ELF-1 (cell line): ENCODE data around the gene RFPL4A.

Experiments
- DNase-seq: peaks from one replicate; pipeline ENCODE4 v3.0.0-alpha.2; 2016; ENCODE audit warnings: low read depth, low spot score

The RFPL4A gene

DNA sequence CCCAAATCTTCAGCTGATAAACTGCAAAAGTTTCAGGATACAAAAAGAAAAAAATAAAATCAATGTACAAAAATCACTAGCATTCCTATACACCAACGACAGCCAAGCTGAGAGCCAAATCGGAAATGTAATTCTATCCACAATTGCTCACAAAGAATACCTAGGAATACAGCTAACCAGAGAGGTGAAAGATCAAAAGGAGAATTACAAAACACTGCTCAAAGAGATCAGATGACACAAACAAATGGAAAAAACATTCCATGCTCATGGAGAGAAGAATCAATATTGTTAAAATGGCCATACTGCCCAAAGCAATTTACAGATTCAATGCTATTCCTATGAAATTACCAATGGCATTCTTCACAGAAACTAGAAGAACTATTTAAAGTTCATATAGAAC is 43.4 kb downstream of the RFPL4A start:
- DNase-seq: no peak

DNA sequence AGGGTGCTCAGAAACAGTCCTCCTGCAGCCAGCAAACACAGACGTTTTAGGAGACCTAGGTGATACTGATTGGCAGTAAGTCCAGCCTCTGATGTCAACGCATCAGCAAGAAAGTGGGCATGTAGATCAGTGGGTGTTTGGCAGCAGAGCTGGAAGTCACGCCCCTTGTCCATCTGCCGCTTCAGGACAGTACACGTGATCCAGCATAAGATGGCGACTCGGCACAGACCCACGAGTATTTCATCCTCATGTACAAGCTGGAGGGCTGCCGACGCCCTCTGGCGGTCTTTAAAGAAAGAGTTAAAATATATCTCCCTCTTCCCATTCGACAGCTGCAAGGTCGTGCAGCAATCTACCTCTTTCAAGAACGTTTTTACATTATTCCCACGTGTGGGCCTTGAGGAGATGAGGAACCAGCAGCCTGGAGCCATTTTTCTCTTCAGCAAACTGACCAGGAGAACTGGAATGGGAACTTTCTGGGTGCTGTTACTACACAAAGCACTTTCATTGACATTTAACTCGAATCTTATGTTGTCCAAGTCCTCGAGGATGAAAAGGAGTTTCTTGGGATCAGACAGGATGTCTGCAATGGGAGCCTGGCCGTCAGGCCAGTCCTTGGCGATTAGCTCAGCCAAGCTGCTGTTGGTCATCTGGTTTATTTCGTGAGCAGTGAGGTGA is 50.6 kb downstream of the RFPL4A start:
- peak; percentile 79 for DNase-seq

DNA sequence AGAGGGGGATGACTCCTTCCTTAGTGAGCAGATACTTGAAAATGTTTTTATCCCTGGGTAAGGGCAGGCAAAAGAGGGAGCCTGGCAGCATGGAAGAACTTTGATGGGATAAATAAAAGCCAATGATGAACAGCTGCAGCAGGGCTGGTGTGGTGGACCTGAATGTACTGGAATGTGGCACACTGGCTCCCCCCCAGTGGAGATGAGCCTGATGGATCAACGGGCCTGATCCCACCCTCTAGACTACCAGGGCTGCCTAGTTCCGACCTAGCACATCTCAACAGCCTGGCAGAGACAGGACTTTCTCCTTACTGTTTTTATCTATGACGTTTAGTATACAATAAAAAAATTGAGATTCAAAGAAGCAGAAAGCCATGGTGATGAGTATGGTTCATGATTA is 52.4 kb downstream of the RFPL4A start:
- no peak for DNase-seq

DNA sequence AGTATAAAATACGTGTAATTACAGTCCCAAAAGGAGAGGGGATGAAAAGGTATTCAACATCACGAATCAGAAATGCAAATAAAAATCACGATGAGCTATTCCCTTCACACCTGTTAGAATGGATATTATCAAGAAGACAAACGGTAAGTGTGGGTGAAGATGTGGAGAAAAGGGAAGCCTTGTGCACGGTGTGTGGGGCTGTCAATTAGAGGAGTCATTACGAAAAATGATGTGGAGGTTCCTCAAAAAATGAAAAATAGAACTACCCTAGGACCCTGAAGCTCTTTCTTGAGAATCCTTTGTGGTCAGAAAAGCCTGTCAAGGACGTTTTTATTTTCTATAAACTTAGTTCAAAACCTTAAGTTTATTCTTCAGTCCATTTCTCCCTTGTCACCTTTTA is 53.6 kb downstream of the RFPL4A start:
- DNase-seq: no peak
